ENCODE results near the gene DOCK3. TPM values are rescaled to one million over a fixed set of nuclear protein-coding genes. Genes with fewer than 3 reads are reported as not detected.
"Not testable (repeated sequence)": the region's sequence is repeated elsewhere in the genome, so short reads cannot be mapped to it uniquely, and the experiment has no call there.

DOCK3 gene
- total and polyA plus RNA-seq, 2 of the 4 experiments (the other 2 are of a cell fraction), result under 0.01 to 0.12 TPM

DNA sequence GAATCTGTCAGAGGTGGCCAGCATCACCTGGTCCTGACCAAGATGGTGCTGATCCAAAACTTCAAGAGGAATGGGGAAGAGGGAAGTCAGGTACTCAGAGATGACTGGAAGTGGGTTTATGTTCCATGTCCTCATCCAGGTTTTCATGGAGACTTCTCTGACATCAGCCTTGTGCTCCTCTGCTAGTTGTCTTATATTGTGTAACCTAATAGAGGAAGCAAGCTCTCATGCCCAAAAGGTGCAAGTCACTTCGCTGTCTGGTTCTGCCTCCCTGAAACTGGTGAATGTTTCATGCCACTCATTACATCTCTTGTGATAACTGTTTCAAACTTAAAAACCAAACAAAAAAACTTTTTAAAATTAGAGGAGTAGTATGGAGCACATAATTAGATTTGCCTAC is 583.1 kb downstream of the DOCK3 start:
- DNase-seq (no peak), ATAC-seq (ENCODE audit: low read depth) (no peak)
- no peak overlapping the region for H2AK5ac ChIP-seq (ENCODE audit: low read depth, low read length)
- no peak overlapping the region for H2BK20ac ChIP-seq (ENCODE audit: low read depth, low read length)
- no peak overlapping the region for H3K14ac ChIP-seq (replicated peaks; ENCODE audit: low read depth, low read length)
- no peak overlapping the region for H3K4me3 ChIP-seq (ENCODE audit: insufficient read depth, low read depth, low read length)
- no peaks in the 10 kb centered on the region for H3K27me3 ChIP-seq (ENCODE audit: control insufficient read depth, insufficient read depth, low read length)
- H3K4me1 ChIP-seq (ENCODE audit: control insufficient read depth, insufficient read depth, low read length), result no peaks in the 10 kb centered on the region
- TF ChIP-seq NFE2L2 (IDR thresholded peaks at IDR 0.05; ENCODE audit: low read depth, low read length), result no peak
- TF ChIP-seq MAFK (IDR thresholded peaks at IDR 0.05; ENCODE audit: low read depth, low read length), result no peak
- TF ChIP-seq RAD21 (IDR thresholded peaks at IDR 0.05; ENCODE audit: low read length), result no peak
- no peak overlapping the region for H4K91ac ChIP-seq (ENCODE audit: insufficient read depth, low read depth, low read length)
- H2AK9ac ChIP-seq (replicated peaks; ENCODE audit: low read depth, low read length, poor library complexity), result no peak overlapping the region
- no peak overlapping the region for H4K8ac ChIP-seq (ENCODE audit: low read depth in 2 of 2, low read length in 2 of 2)
- H3K9ac ChIP-seq (ENCODE audit: low read depth, low read length), result no peak overlapping the region
- H2AFZ ChIP-seq (replicated peaks; ENCODE audit: low read length, poor library complexity), result no peak overlapping the region
- no peak overlapping the region for H2BK5ac ChIP-seq (ENCODE audit: low read depth, low read length, poor library complexity, severe bottlenecking)
- no peaks in the 10 kb centered on the region for H3K9me3 ChIP-seq (ENCODE audit: control insufficient read depth, insufficient read depth, low read length)
- H3K18ac ChIP-seq (ENCODE audit: low read depth, low read length), result no peak overlapping the region
- in situ Hi-C loops (cut with MboI; ENCODE audit: low sequenced_read_pairs) (no loop called here), intact Hi-C loops (cut with micrococcal nuclease) (no loop called here), dilution Hi-C loops (cut with HindIII; ENCODE audit: low sequenced_read_pairs, unreplicated experiment) (no loop called here)
- H2BK15ac ChIP-seq (ENCODE audit: low read depth, low read length), result no peak overlapping the region
- no peak overlapping the region for H3K23ac ChIP-seq (ENCODE audit: low read depth, low read length)
- H3K27ac ChIP-seq (ENCODE audit: insufficient read depth, low read length), result no peak overlapping the region
- ChIA-PET POLR2A (ENCODE audit: unreplicated experiment) (no interaction called here), CTCF (no interaction called here)
- H4K20me1 ChIP-seq (ENCODE audit: insufficient read depth, low read length), result no peaks in the 10 kb centered on the region
- no peaks in the 10 kb centered on the region for H3K36me3 ChIP-seq (ENCODE audit: control insufficient read depth, insufficient read depth, low read length)
- no peak overlapping the region for H3K56ac ChIP-seq (ENCODE audit: extremely low read depth, insufficient read depth, low read length)
- H3K4ac ChIP-seq (ENCODE audit: low read depth, low read length), result no peak overlapping the region
- BruUV-seq (replicated peaks), result no TSS peak
- H4K5ac ChIP-seq (ENCODE audit: low read depth, low read length), result no peak overlapping the region
- no peak overlapping the region for H3K4me2 ChIP-seq (ENCODE audit: low read depth, low read length)
- no peaks in the 10 kb centered on the region for H3K79me1 ChIP-seq (ENCODE audit: low read depth in 1 of 2, low read length in 2 of 2)
- H2BK120ac ChIP-seq (ENCODE audit: low read depth, low read length), result no peak overlapping the region
- WGBS, 2 experiments (ENCODE audit: extremely low coverage in 2 of 2, insufficient read length in 1 of 2), result no CpG with 5 or more reads among the region's 1 CpG
- H3K9me1 ChIP-seq (ENCODE audit: insufficient read depth, low read length), result no peaks in the 10 kb centered on the region

DNA sequence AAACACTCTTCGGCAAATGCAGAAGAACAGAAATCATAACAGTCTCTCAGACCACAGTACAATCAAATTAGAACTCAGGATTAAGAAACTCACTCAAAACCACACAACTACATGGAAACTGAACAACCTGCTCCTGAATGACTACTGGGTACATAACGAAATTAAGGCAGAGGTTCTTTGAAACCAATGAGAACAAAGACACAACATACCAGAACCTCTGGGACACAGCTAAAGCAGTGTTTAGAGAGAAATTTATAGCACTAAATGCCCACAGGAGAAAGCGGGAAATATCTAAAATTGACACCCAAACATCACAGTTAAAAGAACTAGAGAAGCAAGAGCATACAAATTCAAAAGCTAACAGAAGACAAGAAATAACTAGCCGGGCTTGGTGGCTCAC is 589.4 kb downstream of the DOCK3 start:
- dilution Hi-C loops (cut with HindIII; ENCODE audit: low sequenced_read_pairs, unreplicated experiment); H3K9me3 ChIP-seq (ENCODE audit: control insufficient read depth, insufficient read depth, low read length): not testable (repeated sequence)

More for the DNA sequence above, 589.4 kb downstream of the DOCK3 start:
- H3K4me3 ChIP-seq (ENCODE audit: insufficient read depth, low read depth, low read length); H2BK5ac ChIP-seq (ENCODE audit: low read depth, low read length, poor library complexity, severe bottlenecking); H4K8ac ChIP-seq (ENCODE audit: low read depth in 2 of 2, low read length in 2 of 2); H3K18ac ChIP-seq (ENCODE audit: low read depth, low read length); intact Hi-C loops (cut with micrococcal nuclease); H3K9ac ChIP-seq (ENCODE audit: low read depth, low read length); H3K4ac ChIP-seq (ENCODE audit: low read depth, low read length); in situ Hi-C loops (cut with MboI; ENCODE audit: low sequenced_read_pairs); H4K20me1 ChIP-seq (ENCODE audit: insufficient read depth, low read length); H2AK5ac ChIP-seq (ENCODE audit: low read depth, low read length); H2BK20ac ChIP-seq (ENCODE audit: low read depth, low read length); H3K9me1 ChIP-seq (ENCODE audit: insufficient read depth, low read length); H3K36me3 ChIP-seq (ENCODE audit: control insufficient read depth, insufficient read depth, low read length); BruUV-seq (replicated peaks); H3K27ac ChIP-seq (ENCODE audit: insufficient read depth, low read length); H4K5ac ChIP-seq (ENCODE audit: low read depth, low read length); H2BK120ac ChIP-seq (ENCODE audit: low read depth, low read length); CTCF ChIA-PET; POLR2A ChIA-PET (ENCODE audit: unreplicated experiment); H3K14ac ChIP-seq (replicated peaks; ENCODE audit: low read depth, low read length); H3K4me2 ChIP-seq (ENCODE audit: low read depth, low read length); DNase-seq; H3K79me1 ChIP-seq (ENCODE audit: low read depth in 1 of 2, low read length in 2 of 2); H3K56ac ChIP-seq (ENCODE audit: extremely low read depth, insufficient read depth, low read length); H3K23ac ChIP-seq (ENCODE audit: low read depth, low read length); H2AFZ ChIP-seq (replicated peaks; ENCODE audit: low read length, poor library complexity); H2BK15ac ChIP-seq (ENCODE audit: low read depth, low read length); H4K91ac ChIP-seq (ENCODE audit: insufficient read depth, low read depth, low read length); H3K4me1 ChIP-seq (ENCODE audit: control insufficient read depth, insufficient read depth, low read length); H2AK9ac ChIP-seq (replicated peaks; ENCODE audit: low read depth, low read length, poor library complexity); ATAC-seq (ENCODE audit: low read depth); H3K27me3 ChIP-seq (ENCODE audit: control insufficient read depth, insufficient read depth, low read length): not testable (repeated sequence)
- no CpG with 5 or more reads among the region's 4 CpGs for WGBS, 2 experiments (ENCODE audit: extremely low coverage in 2 of 2, insufficient read length in 1 of 2)

Measured in IMR-90 (cell line).